ENCODE data around the gene KRTAP1-3.
"Not testable (repeated sequence)": the region's sequence is repeated elsewhere in the genome, so short reads cannot be mapped to it uniquely, and the experiment has no call there.

Gene KRTAP1-3

GRCh38 chr17:41054556-41054955 lies 19.9 kb upstream of the KRTAP1-3 start:
- DNase-seq (ENCODE audit: low read depth in 1 of 2, low spot score in 1 of 2): not testable (repeated sequence)

GRCh38 chr17:41054025-41054424 lies 19.4 kb upstream of the KRTAP1-3 start:
- DNase-seq (ENCODE audit: low read depth in 1 of 2, low spot score in 1 of 2): no peak

DNA sequence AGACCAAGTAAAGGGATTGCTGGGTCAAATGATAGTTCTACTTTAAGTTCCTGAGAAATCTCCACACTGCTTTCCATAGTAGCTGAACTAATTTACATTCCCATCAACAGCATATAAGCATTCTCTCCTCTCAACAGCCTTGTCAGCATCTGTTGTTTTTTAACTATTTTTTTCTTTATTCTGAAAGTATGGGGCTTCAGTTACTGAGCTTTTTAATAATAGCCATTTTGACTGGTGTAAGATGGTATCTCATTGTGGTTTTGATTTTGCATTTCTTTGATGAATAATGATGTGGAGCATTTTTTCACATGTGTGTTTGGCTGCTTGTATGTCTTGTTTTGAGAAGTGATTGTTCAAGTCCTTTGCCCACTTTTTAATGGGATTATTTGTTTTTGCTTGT lies 17.9 kb upstream of the KRTAP1-3 start:
- DNase-seq (ENCODE audit: low read depth in 1 of 2, low spot score in 1 of 2): no peak

GRCh38 chr17:41049110-41049509 lies 14.4 kb upstream of the KRTAP1-3 start:
- DNase-seq (ENCODE audit: low read depth in 1 of 2, low spot score in 1 of 2): no peak

- no peak for DNase-seq (ENCODE audit: low read depth in 1 of 2, low spot score in 1 of 2)
Measured at GRCh38 chr17:41048441-41048840, 13.8 kb upstream of the KRTAP1-3 start.

- DNase-seq (ENCODE audit: low read depth in 1 of 2, low spot score in 1 of 2): not testable (repeated sequence)
Measured at GRCh38 chr17:41046735-41047465, 12.2 kb upstream of the KRTAP1-3 start, which contains the start of gene KRTAP2-1. Gene KRTAP2-1, minus strand, starts transcription at chr17:41047316. Its CDS starts 49 bp downstream, at chr17:41047267.

GRCh38 chr17:41042953-41043352 lies 8.3 kb upstream of the KRTAP1-3 start:
- DNase-seq (ENCODE audit: low read depth in 1 of 2, low spot score in 1 of 2): no peak

DNA sequence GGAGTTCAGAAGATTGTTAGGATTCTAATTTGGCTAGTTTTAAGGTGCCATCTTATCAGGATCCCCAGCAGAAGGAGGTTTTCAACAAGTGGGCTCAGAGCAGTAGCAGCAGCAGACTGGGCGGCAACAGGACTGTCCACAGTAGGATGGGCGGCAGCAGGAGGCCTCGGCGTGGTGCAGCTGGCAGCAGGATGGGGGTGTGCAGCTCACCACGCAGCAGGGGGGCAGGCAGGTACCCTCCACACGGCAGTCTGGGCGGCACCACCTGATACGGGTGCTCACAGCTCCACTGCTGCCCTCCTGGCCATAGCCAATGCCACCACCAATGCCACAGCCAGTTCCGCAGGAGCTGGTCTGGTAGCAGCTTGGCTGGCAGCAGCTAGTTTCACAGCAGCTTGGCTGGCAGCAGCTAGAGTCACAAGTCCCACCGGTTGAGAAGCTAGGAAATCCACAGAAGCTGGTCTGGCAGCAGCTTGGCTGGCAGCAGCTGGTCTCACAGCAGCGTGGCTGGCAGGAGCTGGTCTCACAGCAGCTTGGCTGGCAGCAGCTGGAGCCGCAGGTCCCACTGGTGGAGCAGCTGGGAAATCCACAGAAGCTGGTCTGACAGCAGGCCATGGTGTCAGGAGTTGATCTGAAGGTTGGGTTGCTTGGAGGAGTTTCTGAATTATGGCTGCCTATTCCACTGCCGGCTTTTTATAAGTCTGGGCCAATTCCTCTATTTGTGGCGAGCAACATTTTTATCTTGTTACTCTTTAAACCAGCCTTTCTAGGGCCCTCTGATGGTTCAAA lies 6.3 kb upstream of the KRTAP1-3 start, which contains the start of gene KRTAP1-1:
Gene KRTAP1-1 (minus strand): TSS at position 668 of the 789 bp plus-strand sequence. CDS start 53 bp downstream, at position 615.
- not testable (repeated sequence) for DNase-seq (ENCODE audit: low read depth in 1 of 2, low spot score in 1 of 2)

DNA sequence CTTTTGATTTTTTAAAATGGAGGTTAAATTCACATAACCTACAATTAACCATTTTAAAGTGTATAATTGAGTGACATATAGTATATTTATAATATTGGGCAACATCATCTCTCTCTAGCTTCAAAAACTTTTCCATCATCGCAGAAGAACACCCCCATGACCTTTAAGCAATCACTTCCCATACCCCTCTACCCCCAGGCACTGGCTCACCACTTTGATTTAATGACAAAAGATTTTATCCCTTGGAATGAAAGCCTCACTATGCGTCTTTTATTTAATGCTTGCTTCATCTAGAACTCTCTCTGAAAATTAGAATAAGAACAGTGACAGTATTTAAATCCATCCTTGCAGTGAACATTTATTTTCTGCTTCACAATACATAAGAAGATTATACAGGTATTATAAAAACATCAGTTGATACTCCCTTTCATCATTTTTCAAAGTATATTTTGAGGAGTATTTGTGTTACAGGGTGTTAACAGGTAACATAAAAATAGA lies 3.2 kb upstream of the KRTAP1-3 start:
- DNase-seq (ENCODE audit: low read depth in 1 of 2, low spot score in 1 of 2): no peak

GRCh38 chr17:41029633-41030245 lies 4.9 kb downstream of the KRTAP1-3 start, which contains the start of gene KRTAP1-4:
Gene KRTAP1-4, minus strand, starts transcription at chr17:41030195. Its CDS starts 117 bp downstream, at chr17:41030078.
- no peak for DNase-seq (ENCODE audit: low read depth in 1 of 2, low spot score in 1 of 2)

- DNase-seq (ENCODE audit: low read depth in 1 of 2, low spot score in 1 of 2): no peak
Measured at GRCh38 chr17:41026715-41027471, 7.8 kb downstream of the KRTAP1-3 start, which contains the start of gene KRTAP1-5. Gene KRTAP1-5, minus strand, starts transcription at chr17:41027208. Its CDS starts 53 bp downstream, at chr17:41027155.

DNA sequence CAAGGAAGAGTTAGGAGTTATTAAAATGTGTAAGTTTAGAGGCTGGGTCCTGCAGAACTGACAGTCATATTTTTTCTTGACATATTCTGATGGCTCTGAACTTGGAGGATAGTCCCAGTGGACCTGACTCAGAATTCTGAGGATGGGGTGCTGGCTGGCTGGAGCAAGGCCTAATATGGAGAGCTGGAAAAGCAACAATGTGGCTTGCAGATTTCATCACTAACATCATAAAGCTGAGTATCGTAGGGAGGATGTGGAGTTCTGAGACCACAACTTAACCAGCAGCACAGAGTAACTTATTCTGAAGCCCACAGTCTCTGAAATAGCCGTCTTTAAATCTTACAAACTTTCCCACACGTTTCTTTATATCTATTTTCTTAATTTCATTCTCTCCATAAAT lies 10.0 kb downstream of the KRTAP1-3 start:
- DNase-seq (ENCODE audit: low read depth in 1 of 2, low spot score in 1 of 2): no peak

- DNase-seq (ENCODE audit: low read depth in 1 of 2, low spot score in 1 of 2): no peak
Measured at GRCh38 chr17:41020336-41020735, 14.3 kb downstream of the KRTAP1-3 start.

DNA sequence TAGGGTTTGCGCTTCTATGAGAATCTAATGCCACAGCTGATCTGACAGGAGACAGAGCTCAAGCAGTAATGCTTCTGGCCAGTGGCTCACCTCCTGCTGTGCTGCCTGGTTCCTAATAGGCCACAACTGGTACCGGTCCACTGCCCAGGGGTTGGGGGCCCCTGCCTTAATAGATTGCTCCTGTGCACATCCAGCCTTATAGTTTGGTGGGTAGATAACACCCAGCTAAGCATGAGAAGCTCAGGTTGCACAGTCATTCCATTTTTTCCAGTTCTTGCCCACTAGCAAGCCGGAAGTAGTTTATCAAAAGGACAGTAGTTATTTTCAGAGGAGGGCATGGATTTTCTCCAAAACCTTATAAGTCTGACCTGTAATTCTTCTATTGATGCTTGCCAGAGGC lies 15.3 kb downstream of the KRTAP1-3 start:
- no peak for DNase-seq (ENCODE audit: low read depth in 1 of 2, low spot score in 1 of 2)

DNA sequence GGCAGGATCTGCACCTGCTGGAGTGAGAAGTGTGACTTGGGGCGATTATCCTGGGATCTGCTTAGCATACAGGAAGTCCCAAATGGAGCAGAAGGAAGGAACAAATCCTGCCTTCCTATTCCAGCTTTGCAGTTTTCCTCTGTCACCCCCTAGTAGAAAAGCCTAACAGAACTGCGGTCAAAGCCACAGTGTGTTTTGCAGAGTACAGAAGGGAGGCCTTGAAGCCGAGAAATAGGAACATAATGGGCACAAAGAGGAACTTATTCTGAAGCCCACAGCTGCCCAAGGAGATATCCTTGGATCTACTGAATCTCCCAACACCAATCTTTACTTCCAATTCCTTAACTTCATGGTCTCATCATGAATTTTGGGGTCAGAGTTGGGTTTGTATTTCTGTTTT lies 16.1 kb downstream of the KRTAP1-3 start:
- no peak for DNase-seq (ENCODE audit: low read depth in 1 of 2, low spot score in 1 of 2)

- DNase-seq (ENCODE audit: low read depth in 1 of 2, low spot score in 1 of 2): no peak
Measured at GRCh38 chr17:41016578-41017215, 18.0 kb downstream of the KRTAP1-3 start.

DNA sequence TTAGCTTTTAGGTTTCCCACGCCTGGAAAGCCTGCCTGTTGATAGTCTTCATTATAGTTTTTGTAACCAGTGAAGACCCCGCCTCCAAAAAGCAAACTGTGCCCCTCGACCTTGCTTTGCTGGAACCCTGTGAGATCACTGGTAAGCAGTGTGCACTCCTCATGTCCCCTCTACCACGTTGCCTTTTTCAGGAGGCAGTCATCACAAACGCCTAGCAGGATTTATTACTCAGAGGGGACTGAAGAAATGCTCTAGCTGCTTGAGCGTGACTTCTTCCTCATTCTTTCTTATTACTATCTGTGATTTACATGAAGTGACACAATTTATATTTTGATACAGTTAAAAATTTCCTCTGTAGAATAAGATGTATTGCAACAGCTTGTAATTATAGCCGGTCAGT lies 19.2 kb downstream of the KRTAP1-3 start:
- no peak for DNase-seq (ENCODE audit: low read depth in 1 of 2, low spot score in 1 of 2)

GRCh38 chr17:41013606-41014005 lies 21.1 kb downstream of the KRTAP1-3 start:
- DNase-seq (ENCODE audit: low read depth in 1 of 2, low spot score in 1 of 2): no peak

DNA sequence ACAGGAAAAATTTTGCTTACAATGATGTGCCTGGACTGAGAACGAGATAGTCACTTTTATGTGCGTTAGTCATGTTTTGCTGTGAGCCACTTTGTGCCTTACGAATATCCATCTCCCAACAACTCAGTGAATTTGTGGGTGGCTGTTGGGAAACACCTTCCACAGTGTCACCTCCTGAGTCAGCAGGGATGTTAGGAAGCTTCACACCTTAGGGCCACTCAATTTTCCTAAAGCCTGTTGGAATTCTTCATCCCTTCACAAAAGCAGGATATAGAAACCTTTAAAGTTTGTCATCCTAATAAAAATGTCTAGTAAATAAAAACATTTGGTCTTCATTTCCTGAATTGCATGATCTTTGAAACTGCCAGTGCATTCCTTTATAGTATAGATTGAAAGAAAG lies 21.5 kb downstream of the KRTAP1-3 start:
- DNase-seq (ENCODE audit: low read depth in 1 of 2, low spot score in 1 of 2): no peak

All from activated T-helper 1 cell treated with anti-CD3 and anti-CD28 coated beads, Interleukin-2, amount 50 U/mL, for 16 hours (primary cell).